Activated CD8-positive, alpha-beta memory T cell treated with anti-CD3 and anti-CD28 coated beads, Interleukin-2, amount 50 U/mL, for 4 hours (primary cell): ENCODE results near the gene RAP2C.
"Not testable (repeated sequence)": the region's sequence is repeated elsewhere in the genome, so short reads cannot be mapped to it uniquely, and the experiment has no call there.

Experiments used
- DNase-seq: peaks from one replicate; pipeline ENCODE4 v3.0.0-alpha.2; 2020

The RAP2C gene

DNA sequence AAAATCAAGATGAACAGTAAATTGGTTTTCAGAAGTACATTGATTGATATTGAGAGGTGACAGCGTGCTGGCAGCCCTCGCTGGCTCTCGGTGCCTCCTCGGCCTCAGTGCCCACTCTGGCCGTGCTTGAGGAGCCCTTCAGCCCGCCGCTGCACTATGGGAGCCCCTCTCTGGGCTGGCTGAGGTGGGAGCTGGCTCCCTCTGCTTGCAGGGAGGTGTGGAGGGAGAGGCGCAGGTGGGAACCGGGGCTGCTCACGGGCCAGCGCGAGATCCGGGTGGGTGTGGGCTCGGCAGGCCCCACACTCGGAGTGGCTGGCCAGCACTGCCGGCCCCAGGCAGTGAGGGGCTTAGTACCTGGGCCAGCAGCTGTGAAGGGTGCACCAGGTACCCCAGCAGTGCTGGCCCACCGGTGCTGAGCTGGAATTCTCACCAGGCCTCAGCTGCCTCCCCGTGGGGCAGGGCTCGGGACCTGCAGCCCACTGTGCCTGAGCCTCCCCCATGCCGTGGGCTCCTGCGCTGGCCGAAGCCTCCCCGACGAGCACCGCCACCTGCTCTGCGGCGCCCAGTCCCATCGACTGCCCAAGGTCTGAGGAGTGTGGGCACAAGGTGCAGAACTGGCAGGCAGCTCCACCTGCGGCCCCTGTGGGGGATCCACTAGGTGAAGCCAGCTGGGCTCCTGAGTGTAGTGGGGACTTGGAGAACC, 25.2 kb downstream of the RAP2C start:
- no peak for DNase-seq

DNA sequence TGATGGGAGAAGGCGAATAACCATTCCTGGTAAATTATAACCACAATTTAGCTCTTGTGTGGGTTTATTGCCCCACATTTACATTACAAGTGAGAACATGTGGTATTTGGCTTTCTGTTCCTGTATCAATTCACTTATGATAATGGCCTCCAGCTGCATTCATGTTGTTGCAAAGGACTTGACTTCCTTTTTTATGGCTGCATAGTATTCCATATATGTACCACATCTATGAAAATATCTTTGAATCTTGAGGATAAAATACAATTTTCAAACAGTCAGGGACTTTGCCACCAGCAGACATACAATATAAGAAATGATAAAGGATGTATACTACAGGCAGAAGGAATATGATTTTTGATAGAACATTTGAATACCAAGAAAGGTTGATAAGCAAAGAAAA, 27.3 kb downstream of the RAP2C start:
- no peak for DNase-seq

DNA sequence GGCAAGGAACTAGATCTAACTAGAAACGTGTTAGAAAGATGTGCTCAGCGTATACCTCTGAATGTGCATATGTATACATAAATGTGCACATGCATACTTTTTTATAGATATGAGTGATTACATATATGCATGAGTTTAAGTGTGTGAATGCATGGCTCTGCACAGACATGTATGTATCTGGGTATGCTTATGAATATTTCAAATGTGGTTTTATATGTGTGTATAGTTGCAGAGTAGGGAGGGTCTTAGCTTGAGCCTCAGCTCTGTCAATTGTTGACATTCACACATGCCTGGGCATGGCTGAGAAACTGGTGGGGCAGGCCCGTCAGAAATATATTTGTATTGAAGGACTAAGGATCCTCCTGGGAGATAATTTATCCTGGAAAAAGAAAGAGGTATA, 31.1 kb downstream of the RAP2C start:
- no peak for DNase-seq

DNA sequence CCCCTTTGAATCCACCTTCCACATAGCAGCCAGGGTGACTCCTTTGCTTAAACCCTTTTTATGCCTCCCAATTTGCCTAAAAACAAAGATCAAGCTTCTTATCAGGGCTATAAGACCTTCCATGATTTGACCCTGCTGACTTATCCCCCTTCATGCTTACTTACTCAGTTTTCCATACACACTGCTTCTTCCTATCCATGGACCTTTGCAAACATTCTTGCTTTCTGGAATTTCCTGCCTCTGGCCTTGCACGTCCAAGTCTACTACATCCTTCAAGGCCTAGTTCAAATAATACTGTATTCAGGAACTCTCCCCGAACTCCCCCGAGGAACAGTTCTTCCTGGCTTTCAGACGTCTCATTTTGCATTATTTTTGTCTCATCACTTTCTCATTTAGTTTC, 31.8 kb downstream of the RAP2C start:
- no peak for DNase-seq

DNA sequence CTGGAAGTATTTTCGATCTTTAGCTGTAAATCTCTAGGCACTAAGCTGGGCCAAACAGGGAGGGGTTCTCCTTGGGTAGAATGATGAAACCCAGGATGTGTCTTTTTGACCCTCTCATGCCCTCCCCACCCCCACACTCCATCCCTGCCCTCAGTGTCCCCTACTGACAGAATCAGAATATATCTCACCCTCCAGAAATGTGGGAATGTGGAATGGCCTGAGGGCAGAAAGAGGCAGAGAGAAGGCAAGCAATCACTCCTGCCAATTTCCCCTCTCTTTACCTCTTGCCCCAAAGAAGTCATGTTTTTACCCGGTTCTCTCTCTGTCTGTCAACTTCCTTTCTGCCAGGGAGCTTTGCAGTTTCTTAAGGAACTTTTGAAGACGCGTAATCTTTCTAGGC, 34.4 kb downstream of the RAP2C start:
- DNase-seq: no peak

- DNase-seq: no peak
Measured at GRCh38 chrX:132181364-132181763, 37.9 kb downstream of the RAP2C start.

DNA sequence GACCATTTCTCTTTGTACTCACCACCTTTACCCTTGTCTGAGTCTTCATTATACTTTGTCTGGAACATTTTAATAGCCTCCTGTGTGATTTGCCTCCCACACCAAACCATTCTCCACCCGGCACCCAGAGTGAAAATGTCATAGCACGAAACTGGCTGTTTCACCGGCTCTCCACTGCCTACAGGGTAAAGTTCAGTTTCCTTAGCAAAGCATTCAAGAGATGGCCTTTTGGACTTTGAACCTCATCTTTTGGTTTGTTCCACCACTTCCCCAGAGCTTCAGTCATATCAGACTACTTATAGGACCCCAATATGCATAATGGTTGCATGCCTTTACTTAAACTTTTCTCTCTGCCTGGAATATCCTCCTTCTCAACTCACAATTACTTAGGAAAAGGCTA, 38.3 kb downstream of the RAP2C start:
- no peak for DNase-seq

GRCh38 chrX:132173647-132174046, 45.6 kb downstream of the RAP2C start:
- DNase-seq: no peak

DNA sequence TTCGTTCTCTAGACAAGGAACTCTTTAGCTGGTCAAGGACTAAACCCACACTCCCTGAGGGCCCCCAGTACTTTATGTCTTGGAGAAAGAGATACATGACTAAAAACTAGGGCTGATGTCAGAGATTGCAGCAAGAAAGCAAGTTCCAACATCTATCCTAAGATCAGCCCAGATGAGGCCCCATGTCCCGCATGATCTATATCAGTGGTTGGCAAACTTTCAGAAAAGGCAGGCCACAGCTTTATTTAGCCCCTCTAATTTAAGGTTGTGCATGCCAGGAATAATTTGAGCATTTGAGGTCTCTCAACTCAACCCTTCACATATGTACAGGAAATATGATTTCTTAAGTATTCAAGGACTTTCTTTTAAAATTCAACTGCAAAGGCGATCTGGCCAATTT, 47.4 kb downstream of the RAP2C start:
- DNase-seq: no peak

DNA sequence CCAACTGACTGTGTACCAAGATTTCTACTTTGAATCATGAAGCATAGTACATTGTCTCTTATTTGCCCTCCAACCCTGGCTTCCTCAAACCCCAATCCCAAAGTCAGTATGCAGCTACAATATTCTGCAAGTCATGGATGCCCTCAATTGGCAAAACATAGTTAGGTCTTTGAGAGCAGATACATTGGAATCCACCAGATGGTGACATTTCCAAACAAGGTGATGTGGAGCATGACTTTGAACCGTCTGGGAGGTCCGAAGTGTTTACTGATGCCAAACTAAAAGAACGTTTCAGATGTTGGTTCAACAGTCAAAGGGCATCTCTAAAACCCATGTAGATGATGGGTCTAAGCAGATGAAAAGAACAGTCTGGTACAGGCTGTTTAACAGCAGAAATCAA, 47.8 kb downstream of the RAP2C start:
- no peak for DNase-seq

GRCh38 chrX:132169554-132169953, 49.7 kb downstream of the RAP2C start:
- no peak for DNase-seq

DNA sequence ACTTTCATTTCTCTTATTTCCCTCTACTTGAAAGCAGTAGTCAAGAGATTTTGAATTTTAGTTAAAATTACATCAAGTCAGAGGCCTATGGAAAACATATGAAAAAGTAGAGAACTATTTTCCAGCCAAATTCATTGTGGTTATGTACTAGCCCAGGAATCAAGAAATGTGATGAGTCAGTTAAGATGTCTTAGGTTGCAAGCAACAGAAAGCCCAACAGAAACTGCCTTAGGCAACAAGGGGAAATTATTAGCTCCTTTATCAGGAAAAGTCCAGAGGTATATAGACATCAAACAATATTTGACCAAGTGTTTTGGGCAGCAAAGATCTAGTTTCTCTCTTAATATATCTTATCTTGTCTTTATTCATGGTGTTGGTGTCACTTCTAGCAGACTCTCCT, 53.6 kb downstream of the RAP2C start:
- DNase-seq: no peak

DNA sequence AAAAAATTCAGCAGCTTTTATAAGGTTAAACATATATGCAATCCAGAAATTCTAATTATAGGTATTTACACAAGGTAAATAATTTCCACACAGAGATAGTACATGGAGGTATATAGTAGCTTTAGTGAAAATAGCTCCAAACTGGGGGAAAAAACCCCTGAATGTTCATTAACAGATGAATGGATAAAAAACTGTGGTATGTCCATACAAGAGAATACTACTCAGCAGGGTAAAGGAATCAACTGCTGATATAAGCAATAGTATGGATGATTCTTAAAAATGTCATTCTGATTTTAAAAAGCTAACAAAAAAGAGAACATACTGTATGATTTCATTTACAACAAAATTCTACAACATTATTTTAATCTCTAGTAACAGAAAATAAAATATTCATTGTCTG, 54.2 kb downstream of the RAP2C start:
- DNase-seq: no peak

- not testable (repeated sequence) for DNase-seq
Measured at GRCh38 chrX:132163094-132163493, 56.2 kb downstream of the RAP2C start.

DNA sequence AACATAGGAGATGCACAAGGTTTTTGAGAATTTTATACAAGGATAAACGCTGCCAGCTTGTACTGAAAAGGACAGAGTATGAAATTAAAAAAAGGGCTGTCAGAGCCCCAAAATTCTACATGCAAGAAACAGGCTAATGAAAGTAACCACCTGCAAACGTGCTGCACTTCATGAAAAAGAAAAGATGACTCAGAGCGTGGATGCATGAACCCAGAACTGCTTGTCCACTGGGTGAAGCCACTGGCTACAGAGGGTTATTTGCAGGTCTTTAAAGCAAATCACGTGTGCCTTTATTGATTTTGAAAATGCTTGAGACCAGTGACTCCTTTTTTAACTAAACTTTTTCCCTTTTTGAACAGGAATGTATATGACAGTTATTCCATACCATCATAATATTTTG, 66.1 kb downstream of the RAP2C start:
- no peak for DNase-seq
